GM21529 (cell line): ENCODE data around the gene COX6A2.
A peak's percentile ranks its signal among the peaks of the same experiment; 100 is the strongest.
"Not testable (repeated sequence)": the region's sequence is repeated elsewhere in the genome, so short reads cannot be mapped to it uniquely, and the experiment has no call there.

Experiments used
- ATAC-seq: cut with Tn5 transposase; IDR thresholded peaks from one replicate; pipeline ENCODE4 v1.9.1; 2021; ENCODE audit not compliant: unreplicated experiment

COX6A2 gene

GRCh38 chr16:31461921-31462804, 34.0 kb upstream of the COX6A2 start:
- no peak for ATAC-seq

GRCh38 chr16:31461201-31461920, 33.2 kb upstream of the COX6A2 start:
- no peak for ATAC-seq

- no peak for ATAC-seq
These were observed 32.4 kb upstream of the COX6A2 start for GRCh38 chr16:31460582-31461002.

GRCh38 chr16:31459687-31460581, 31.8 kb upstream of the COX6A2 start:
- ATAC-seq, result peak; percentile 66

- peak; percentile 77 for ATAC-seq
These were observed 30.9 kb upstream of the COX6A2 start, which contains the start of gene ARMC5 for GRCh38 chr16:31458844-31459686. Gene ARMC5 (plus strand): TSS chr16:31459501. CDS start chr16:31459525, 24 bp downstream.

- no peak for ATAC-seq
These were observed 30.1 kb upstream of the COX6A2 start for GRCh38 chr16:31458073-31458843.

GRCh38 chr16:31456988-31457360, 28.8 kb upstream of the COX6A2 start:
- ATAC-seq, result no peak

- no peak for ATAC-seq
These were observed 27.6 kb upstream of the COX6A2 start for GRCh38 chr16:31455601-31456314.

GRCh38 chr16:31453255-31454204, 25.4 kb upstream of the COX6A2 start:
- no peak for ATAC-seq

- ATAC-seq, result no peak
These were observed 24.5 kb upstream of the COX6A2 start for GRCh38 chr16:31452631-31453106.

- no peak for ATAC-seq
These were observed 23.7 kb upstream of the COX6A2 start for GRCh38 chr16:31451681-31452351.

GRCh38 chr16:31451201-31451600, 23.0 kb upstream of the COX6A2 start:
- ATAC-seq, result no peak

- ATAC-seq, result not testable (repeated sequence)
These were observed 17.8 kb upstream of the COX6A2 start for GRCh38 chr16:31445931-31446330.

- ATAC-seq, result no peak
These were observed 13.8 kb upstream of the COX6A2 start for GRCh38 chr16:31441956-31442355.

GRCh38 chr16:31440516-31441184, 12.5 kb upstream of the COX6A2 start:
- ATAC-seq, result no peak

- ATAC-seq, result no peak
These were observed 11.4 kb upstream of the COX6A2 start for GRCh38 chr16:31439519-31439918.
